Smooth muscle cell of the brain vasculature (primary cell): Measurements from ENCODE around the gene USH1C.

ENCODE experiments used
- DNase-seq: peaks from one replicate; pipeline ENCODE4 v3.0.0-alpha.2; 2012; ENCODE audit warnings: low read depth, low spot score

The USH1C gene

DNA sequence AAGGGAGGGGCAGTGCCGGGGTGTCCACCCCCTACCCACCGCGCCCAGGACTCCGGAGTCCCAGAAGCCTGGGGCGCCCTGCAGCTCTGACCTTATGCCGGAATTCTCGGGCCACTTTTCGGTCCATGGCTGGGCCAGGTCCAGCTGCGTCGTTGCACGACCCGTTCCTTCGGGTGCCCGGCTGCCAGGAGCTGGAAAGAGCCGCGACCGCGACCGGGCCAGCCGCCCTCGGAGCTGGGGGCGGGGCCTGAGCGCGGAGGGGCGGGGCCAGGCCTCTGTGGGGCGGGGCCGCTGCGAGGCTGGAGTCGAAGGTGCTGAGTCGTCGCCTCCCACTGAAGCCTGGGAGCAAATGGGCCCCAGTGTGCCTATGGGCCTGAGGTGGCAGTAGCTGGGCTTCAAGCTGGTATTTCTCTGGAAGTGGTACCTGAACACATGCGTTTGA lies at the start of gene USH1C:
TSS of gene USH1C (minus strand) at position 236 of the 442 bp plus-strand sequence. CDS start at position 127, 109 bp downstream.
- DNase-seq: no peak

DNA sequence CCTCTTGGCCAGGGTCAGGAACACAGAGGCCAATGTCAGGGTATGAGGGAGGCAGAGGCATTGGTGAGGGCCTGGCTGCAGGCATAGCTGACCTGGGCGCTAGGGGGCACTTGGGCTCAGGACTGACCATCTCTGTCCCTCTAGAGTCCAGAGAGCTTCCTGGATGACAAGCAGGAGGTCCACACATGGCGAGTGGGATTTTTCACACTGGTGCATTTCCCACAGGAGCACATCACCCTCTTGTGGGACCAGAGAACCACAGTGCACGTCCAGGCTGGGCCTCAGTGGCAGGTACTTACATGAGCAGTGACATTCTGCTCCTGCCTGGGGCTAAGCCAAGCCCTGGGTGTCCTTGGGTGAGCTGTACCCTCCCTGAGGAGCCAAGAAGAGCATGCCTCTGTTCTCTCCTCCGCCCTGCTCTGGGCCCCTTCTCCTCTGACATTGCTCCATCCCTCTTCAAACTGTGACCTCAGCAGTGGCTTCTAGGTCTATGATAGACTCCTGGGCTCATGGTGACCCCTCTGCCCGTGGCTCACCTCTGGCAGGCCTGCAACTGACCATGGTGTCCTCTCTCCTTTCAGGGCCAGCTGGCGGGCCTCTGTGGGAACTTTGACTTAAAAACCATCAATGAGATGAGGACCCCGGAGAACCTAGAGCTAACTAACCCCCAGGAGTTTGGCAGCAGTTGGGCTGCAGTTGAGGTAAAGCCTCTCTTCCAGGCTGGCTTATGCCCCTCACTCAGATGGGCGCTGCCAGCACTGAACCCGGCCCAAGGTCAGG lies 49.4 kb upstream of the USH1C start:
- no peak for DNase-seq

DNA sequence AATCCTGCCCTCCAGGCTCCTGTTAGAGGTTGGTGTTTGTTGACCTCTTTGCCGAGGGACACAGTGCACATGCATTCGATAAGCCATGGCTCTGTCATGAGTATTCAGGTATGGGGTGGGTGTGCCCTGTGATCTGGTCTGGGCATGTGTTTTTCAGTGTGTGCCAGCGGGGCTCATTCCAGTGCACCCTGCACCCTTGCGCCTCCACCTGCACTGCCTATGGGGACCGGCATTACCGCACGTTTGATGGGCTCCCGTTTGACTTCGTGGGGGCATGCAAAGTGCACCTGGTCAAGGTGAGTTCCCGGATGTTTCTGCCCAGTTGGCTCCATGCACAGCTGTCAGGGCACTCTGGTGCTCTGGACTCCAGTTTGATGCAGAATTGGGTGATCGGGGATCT lies 47.1 kb upstream of the USH1C start:
- no peak for DNase-seq

DNA sequence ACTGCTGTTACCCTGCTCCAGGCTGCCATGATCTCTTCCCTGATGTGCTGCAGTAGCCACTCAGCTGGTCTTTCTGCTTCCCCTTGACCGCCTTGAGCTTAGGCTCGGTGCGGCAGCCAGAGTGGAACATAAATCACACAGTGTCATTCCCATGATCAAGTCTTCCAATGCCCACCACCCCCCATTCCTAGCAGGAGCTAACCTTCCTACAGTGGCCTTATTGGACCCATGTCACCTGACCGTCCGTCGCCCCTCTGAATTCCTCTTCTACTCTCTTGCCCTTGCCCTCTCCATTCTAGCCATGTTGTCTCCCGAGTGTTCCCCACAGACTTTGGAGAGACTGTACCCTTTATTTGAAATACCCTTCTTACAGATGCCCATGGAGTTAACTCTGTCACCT lies 46.2 kb upstream of the USH1C start:
- no peak for DNase-seq

DNA sequence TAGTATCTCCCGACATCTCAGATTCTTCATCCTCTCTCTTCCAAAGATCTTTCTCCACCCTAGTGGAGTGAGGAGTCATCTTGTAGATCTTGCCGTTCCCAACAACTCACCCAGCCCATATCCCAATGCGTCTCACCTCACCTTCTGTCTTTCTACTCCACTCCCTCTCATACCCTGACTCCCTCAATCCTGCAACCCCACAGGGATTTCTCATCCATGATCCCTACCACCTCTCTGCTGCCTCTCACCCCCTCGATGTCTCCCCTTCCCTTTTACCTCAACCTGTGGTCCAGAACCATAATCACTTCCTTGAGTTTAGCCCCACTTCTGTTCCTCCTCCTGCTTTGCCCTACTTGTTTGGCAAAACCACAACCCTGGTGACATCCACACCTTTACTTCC lies 44.5 kb upstream of the USH1C start:
- DNase-seq: no peak

DNA sequence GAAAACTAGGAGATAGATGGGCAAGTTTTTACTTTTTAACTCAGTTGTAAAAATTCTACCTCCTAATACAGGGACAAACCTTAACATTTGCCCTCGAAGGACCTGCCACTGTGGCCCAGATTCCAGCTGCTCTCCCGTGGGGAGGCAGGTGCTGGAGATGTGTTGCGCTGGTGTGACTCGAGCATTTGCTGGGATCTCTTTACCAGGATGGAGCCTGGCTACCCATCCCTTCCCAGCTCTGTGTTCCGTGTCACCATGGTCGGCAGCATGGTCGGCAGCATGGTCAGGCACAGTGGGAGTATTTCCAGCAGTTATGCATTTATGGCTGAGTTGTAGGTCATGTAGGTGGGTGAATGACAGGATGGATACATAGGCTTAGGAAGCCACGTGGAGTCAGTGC lies 44.0 kb upstream of the USH1C start:
- DNase-seq: no peak

DNA sequence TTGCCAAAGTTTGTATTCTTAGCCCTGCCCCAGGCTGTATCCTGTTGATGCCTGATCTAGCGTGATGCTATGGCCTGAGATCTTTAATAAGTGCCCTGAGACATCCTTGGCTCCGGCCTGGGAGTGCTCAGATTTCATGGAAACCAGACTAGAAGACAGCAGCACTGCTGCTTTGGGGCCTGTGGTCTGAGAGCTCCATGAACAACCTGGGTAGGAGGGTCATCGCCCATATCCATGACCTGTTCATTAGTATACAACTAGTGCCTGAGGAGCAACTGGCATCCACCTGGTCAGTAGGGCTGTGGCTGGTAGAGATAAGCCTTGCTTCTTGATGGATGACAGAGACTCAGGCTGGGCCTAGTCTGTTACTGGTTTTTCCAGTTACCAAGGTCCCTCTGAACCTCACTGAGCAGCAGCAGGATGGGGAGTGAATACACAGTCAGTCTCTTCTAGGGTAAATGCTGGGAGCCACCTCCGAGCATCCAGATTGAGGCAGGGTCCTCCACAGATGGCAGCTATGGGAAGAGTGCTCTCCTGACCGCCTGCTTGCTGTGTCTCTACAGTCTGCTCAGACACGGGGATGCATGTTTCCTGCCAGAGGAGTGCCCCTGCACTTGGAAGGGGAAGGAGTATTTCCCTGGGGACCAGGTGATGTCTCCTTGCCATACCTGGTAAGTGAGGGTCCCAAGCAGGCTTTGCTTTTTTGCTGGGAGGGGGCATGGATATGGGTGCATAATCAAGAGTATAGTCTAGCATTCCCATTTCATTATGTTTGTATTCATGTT lies 41.9 kb upstream of the USH1C start:
- no peak for DNase-seq

DNA sequence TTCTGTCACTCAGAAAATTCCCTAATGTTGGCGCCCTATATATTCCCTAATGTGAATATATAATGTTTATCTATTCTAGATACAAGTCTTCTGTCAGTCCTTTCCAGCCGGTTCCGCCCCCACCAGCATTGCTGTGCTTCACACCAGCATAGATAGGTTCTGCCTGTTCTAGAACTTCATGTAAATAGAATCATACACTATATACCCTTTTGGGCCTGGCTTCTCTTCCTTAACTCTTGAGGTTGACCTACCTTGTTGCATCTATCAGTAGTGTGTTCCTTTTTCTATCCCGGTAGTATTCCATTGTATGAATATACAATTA lies 37.5 kb upstream of the USH1C start:
- no peak for DNase-seq

DNA sequence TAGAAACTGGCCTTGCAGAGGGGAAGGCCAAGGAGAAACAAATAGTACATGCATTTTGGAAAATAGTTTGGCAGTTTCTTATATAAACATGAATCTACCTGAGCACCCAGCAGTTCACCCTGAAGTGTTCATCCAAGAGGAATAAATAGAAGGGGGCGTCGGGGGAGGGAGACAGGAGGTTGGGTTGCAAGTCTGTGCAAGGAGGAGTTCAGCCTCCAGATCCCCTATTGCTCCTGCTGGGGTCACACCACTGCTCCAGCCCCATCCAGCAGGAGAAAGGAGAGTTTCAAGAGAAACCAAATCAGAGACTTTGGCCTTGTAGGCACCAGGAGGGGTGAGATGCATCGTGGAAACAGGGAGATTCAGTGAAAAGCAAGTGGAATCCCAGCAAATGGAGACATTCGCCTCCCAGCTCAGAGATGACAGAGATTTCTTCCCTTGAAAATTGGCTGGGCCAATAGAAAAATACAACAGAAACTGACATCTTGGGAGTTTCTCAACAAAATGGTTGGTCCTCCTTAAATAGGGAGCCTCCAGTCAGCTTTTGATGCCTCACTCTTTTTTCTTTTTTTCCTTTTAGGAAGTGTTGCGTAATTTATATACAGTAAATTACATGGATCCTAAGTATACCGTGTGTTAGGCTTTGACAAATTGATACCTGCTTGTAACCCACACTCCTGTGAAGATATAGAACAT lies 37.0 kb upstream of the USH1C start:
- DNase-seq: no peak

DNA sequence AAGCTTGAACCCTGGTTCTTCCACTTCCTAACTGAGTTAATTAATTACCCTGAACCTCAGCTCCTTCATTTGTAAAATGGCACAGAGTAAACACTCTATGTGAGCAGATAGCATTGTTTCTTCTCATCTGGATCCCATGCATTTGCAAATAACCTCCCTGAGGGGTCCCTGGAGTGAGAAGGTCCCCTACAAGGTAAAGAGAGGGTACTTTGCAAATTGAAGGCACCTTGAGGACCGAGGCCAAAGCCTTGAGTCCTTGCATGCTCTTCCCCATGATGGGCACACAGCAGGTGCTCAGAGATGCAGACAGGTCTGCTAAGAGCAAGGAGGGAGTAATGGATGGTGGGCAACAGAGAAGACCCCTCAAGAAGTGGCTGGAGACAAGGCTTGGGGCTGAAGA lies 36.1 kb upstream of the USH1C start:
- no peak for DNase-seq

DNA sequence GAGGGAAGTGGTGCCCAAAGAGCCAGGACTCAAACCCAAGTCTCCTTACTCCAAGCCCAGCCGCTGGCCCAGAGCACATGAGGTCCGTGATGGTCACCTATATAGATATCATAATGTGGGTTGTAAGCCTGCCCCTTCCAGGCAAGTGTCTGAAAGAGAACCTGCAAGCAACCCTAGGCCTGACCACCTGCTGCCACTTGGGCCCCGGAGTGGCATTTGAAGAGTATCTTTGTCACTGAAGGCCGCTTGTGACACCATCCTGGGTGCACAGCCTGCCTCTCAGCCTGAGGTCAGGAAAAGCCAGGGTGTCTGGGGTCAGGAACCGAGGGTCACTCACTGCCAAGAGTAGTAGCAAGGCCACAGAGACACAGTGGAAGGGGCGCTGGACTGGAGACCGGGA lies 35.2 kb upstream of the USH1C start:
- no peak for DNase-seq

DNA sequence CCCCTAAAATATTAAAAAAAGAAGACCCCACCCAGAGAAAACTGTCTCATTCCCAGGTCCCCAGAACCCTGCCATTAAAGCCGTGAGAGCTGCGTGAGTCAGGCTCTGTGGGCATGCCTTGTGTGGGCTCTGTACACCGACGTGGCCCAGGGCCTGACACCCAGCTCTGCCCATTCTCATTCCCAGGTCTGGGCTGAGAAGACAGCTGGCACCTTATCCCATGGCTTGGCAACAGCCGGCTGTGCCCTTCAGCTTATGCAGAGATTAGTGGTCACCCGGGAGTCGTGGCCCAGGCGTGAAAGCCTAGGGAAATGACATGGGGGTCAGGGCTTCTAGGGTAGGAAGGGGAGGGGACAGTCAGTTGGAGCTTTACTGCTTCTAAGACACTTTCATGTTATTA lies 34.7 kb upstream of the USH1C start:
- DNase-seq: no peak

DNA sequence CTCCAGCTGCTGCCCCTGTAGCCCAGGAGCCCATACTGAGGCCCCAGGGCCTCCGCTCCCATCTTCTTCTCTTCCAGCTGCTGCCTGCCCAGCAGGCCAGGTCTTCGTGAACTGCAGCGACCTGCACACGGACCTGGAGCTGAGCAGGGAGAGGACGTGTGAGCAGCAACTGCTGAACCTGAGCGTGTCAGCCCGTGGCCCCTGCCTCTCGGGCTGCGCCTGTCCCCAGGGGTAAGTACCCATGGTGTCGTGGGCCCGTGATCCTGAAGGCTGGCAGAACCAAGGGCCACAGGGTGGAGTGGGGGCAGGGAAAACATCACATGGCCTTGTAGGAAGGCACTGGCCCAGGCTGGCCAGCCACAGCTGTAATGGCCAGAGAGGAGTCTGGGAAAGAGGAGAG lies 34.1 kb upstream of the USH1C start:
- DNase-seq: no peak

DNA sequence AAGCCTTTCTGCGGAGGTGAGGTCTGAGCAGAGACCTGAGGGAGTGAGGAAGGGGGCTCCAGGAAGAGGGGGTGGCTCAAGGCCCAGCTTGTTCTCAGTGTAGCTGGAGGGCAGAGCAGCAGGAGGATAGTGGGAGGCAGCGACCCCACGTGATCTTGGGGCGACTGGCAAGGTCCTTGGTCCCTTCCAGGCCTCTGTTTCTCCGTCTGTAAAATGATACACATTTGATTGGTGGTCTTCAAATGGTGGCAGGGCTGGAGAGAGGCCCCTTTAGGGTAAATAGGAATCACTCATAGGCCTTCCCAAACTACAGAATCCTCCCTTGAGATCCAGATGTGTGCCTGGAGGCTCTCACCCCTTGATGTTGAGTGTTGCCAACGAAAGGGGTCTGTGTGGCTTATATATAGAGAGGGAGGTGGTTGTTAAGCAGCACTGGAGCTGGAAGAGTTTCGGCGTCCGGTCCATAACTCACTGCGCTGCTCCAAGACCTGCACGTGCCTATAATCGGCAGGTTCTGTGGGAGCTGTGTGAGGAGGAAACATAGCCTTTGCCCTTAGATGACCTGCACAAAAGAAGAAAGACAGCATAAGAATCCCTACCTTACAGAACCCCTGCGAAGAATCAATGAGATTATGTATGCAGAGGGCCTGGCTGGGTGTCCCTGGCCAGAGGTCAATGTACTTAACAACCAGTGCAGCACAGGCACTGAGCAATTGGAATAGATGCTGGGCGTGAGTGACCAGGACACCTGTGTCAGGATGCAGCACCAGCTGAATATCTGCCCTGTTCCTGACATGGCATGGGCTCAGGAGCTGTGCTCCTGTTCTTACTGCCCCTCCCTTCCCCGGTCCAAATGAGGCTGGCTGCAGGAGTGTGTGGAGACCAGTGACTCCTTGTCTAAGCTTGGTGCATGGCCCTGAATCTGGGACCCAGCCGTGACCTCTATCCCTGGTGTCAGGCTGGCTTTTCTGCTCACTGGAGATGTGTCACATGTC lies 31.5 kb upstream of the USH1C start:
- no peak for DNase-seq

DNA sequence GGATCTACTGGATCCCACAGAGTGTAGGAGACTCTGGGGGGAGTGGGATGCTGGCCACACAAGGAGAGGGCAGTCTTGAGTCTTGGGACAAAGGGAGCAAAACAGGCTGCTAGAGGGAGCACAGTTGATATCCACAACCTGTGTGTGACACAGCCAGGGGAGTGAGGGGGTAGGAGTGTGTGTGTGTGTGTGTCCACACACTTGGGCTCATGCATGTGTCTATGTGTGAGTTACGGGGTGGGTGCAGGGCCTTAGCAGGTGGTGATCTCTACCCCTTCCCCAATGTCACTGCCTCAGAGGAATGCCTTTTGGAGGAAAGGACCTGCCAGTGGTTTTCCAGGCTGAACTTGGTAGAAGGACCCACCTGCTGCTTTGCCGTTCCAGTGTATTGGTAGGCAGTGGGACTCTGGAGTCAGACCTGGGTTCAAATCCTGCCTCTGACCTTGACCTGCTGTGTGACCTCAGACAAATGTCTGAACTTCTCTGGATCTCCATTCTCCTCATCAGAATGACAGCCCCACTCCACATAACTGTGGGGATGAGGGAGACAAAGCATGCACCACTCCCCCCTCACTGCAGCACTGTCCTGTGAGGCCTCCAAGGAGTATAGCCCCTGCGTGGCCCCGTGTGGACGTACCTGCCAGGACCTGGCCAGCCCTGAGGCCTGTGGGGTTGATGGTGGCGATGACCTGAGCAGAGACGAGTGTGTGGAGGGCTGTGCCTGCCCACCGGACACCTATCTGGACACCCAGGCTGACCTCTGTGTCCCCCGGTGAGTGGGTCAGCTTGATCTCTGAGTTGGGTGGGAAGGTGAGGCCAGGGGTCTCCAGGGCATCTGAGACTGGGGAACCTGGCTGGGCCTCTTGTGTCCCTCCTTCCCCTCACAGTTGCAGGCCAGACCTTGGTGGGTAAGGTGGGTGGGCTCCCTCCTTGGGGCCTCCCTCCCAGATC lies 30.2 kb upstream of the USH1C start:
- no peak for DNase-seq

DNA sequence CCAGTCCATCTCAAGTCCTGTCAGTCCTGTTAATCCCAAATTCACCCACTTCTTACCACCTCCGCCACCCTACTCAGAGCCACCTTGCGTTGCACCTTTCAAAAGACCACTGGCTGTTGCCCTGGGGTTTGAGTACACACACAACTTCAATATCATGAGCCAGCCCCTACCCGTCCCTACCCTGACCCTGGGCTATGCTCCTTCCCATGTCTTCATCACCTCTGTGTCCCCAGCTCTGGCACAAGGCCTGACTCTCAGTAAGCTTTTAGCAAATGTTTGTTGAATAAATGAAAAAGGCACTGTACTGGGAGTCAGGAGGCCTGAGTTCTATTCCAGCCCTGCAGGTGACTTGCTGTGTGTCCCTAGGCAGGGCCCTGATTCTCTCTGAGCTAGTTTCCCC lies 29.3 kb upstream of the USH1C start:
- no peak for DNase-seq

DNA sequence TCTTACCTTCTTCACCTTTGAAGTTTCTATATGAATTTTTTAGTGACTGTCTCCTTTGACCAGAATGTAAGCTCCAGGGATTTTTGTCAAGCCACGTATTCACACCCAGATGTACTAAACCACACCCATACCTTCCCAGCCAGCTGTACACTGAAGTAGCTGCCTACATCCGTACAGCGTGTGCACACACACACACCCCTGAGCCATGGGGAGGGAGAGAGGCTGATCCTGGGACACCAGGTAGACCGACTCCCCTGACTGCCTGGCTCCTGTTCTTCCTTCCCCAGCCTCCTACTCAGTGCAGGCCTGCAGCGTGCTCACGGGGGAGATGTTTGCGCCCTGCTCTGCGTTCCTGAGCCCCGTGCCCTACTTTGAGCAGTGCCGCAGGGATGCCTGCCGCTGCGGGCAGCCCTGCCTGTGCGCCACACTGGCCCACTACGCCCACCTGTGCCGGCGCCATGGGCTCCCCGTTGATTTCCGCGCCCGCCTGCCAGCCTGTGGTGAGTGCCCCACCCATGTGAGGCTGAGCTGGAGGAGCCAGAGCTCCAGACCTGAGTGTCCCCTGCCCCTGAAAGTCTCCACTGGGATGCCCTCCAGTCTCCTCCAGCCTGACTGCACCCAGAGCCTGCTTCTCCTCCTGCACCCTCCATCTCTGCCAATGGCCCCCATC lies 28.7 kb upstream of the USH1C start:
- no peak for DNase-seq

DNA sequence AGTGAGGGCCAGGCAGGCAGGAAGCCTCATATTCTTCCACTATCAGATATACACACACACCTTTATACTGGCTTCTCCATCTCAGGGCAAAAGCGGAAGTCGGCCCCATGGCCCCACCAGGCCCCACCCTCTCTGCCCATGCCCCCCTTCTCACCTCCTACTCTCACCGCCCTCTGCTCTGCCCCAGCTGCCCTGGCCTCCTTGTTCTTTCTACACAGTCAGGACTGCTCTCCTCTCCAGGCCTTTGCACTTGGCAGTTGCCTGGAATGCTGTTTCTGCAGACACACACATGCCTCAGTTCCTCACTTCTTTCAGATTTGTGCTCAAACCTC lies 28.1 kb upstream of the USH1C start:
- no peak for DNase-seq

DNA sequence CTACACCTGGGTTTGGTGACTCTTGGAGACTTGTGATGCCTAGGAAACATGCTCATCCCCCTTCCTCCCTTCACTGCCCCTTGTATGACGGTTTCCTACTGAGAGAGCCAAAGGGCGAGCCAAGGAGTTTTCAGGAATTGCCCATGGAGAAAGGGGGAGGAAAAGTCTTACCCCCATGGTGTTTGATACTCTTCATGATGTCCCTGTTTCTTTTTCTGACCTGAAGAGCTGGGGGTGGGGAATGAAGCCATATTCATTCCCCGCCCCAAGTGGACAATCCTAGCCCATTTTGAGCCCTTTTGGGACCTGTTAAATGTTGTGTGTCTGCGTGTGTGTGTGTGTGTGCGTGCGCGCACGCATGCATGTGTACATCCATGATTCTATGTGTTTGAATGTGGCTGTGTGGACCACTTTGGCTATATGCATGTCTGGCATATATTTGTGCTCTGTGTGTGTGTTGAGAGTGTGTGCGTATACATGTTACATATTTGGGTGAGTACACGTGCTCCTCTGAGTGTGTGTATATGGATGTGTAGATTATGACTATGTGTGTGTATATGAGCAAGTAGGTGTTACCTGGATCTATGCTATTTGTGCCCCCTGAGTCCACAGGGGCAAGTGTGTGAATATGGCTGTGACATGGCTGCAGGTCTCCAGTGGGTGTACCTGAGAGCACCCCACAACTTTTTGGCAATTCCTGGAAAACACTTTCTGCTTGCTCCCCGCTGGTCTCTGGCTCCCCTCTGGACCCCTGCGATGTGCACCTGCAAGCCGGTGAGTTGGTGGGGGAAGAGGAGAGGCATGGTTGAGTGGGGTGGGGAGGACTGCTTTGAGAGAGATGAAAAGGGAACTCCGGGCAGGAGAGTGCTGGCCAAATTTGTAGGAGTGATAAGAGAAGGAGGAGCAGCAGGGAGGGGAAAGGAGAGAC lies 27.5 kb upstream of the USH1C start:
- no peak for DNase-seq
